Measurements from ENCODE around the gene DPH1. TPM values are rescaled to one million over a fixed set of nuclear protein-coding genes. Genes with fewer than 3 reads are reported as not detected.

Gene DPH1
- total RNA-seq, 1 donor from 2014 or later, result 57.3 TPM

GRCh38 chr17:2057760-2058585 is 28.0 kb downstream of the DPH1 start:
- DNase-seq (ENCODE audit: extremely low spot score, unreplicated experiment), result no peak
- TF ChIP-seq CTCF (IDR thresholded peaks at IDR 0.05), result no peak
- Mint-ChIP-seq H3K4me1 (ENCODE audit: unreplicated experiment) (peaks cover 31% of the 10 kb centered on the region), H3K9me3 (ENCODE audit: unreplicated experiment) (no peaks in the 10 kb centered on the region), H3K27me3 (ENCODE audit: unreplicated experiment) (no peaks in the 10 kb centered on the region), H3K4me3 (ENCODE audit: unreplicated experiment) (no peak overlapping the region), H3K36me3 (ENCODE audit: unreplicated experiment) (peaks cover 15% of the 10 kb centered on the region), H3K27ac (ENCODE audit: unreplicated experiment) (no peak overlapping the region)

GRCh38 chr17:2058586-2059546 is 28.9 kb downstream of the DPH1 start:
- Mint-ChIP-seq H3K36me3 (ENCODE audit: unreplicated experiment) (peaks cover 18% of the 10 kb centered on the region), H3K4me1 (ENCODE audit: unreplicated experiment) (peaks cover 34% of the 10 kb centered on the region), H3K4me3 (ENCODE audit: unreplicated experiment) (no peak overlapping the region), H3K27me3 (ENCODE audit: unreplicated experiment) (no peaks in the 10 kb centered on the region), H3K9me3 (ENCODE audit: unreplicated experiment) (no peaks in the 10 kb centered on the region), H3K27ac (ENCODE audit: unreplicated experiment) (no peak overlapping the region)
- no peak for DNase-seq (ENCODE audit: extremely low spot score, unreplicated experiment)
- peak; percentile 53 for TF ChIP-seq CTCF (IDR thresholded peaks at IDR 0.05)

- Mint-ChIP-seq H3K27me3 (ENCODE audit: unreplicated experiment) (no peaks in the 10 kb centered on the region), H3K9me3 (ENCODE audit: unreplicated experiment) (no peaks in the 10 kb centered on the region), H3K4me3 (ENCODE audit: unreplicated experiment) (no peak overlapping the region), H3K4me1 (ENCODE audit: unreplicated experiment) (peaks cover 35% of the 10 kb centered on the region), H3K27ac (ENCODE audit: unreplicated experiment) (peak overlapping the region; percentile 44), H3K36me3 (ENCODE audit: unreplicated experiment) (peaks cover 26% of the 10 kb centered on the region)
- TF ChIP-seq CTCF (IDR thresholded peaks at IDR 0.05), result no peak
- DNase-seq (ENCODE audit: extremely low spot score, unreplicated experiment), result no peak
These were observed 29.8 kb downstream of the DPH1 start for GRCh38 chr17:2059547-2060384.

- Mint-ChIP-seq H3K27me3 (ENCODE audit: unreplicated experiment) (no peaks in the 10 kb centered on the region), H3K4me1 (ENCODE audit: unreplicated experiment) (peaks cover 37% of the 10 kb centered on the region), H3K9me3 (ENCODE audit: unreplicated experiment) (no peaks in the 10 kb centered on the region), H3K36me3 (ENCODE audit: unreplicated experiment) (peaks cover 28% of the 10 kb centered on the region), H3K27ac (ENCODE audit: unreplicated experiment) (peak overlapping the region; percentile 44), H3K4me3 (ENCODE audit: unreplicated experiment) (no peak overlapping the region)
- DNase-seq (ENCODE audit: extremely low spot score, unreplicated experiment), result no peak
- no peak for TF ChIP-seq CTCF (IDR thresholded peaks at IDR 0.05)
These were observed 30.4 kb downstream of the DPH1 start for GRCh38 chr17:2060385-2060658.
